Activated CD4-positive, alpha-beta T cell treated with anti-CD3 and anti-CD28 coated beads for 24 hours (primary cell): Measurements from ENCODE around the gene PHLDB3.
"Not testable (repeated sequence)": the region's sequence is repeated elsewhere in the genome, so short reads cannot be mapped to it uniquely, and the experiment has no call there.

Experiments
- DNase-seq, 2 donors: peaks; one replicate each; pipeline ENCODE4 v3.0.0-alpha.2; 2020; ENCODE audit warnings: low read depth in 2 of 2

PHLDB3 gene

GRCh38 chr19:43527860-43528622 lies 23.5 kb upstream of the PHLDB3 start:
- DNase-seq: no peak

DNA sequence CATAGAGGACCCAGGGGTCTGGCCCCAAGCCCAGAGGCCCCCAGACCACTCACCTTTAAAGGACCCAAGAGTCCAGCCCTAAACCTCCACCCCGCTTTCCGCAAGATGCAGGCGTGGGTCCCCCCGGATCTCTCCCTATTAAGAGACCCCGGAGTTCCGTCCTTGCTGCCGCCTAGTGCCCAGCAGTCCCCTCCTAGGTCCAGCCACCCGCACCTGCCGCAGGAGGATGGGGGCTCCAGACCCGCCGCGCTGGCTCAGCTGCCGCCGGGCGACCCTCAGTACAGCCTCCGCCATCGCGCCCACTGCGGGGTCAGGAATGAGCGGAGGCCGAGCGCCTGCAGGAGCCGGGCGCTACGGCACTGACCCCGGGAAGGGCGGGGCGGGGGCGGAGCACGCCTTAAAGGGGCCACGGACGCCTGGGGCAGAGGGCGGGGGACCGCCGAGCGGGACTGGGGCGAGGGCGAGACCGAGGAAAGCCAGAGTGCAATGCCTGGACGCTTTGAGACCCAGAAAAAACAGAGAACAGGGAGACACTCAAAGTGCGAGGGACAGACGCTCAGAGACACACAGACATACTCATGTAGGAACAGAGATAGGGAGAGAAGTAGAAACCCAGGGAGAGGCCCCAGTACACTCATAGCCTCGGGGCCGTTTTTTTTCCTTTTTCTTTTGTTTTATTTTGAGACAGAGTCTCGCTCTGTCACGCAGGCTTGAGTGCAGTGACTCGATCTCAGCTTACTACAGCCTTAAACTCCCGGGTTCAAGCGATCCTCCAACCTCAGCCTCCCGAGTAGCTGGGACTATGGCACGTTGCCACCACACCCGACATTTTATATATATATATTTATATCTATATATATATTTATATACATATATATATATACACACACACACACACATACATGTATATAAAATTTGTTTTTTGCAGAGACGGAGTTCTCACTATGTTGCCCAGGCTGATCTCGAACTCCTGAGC lies 22.6 kb upstream of the PHLDB3 start, which contains the start of gene ETHE1:
Gene ETHE1 (minus strand): TSS at position 318 of the 976 bp plus-strand sequence. CDS start 24 bp downstream, at position 294.
- DNase-seq: peak; percentile 54 to 74

DNA sequence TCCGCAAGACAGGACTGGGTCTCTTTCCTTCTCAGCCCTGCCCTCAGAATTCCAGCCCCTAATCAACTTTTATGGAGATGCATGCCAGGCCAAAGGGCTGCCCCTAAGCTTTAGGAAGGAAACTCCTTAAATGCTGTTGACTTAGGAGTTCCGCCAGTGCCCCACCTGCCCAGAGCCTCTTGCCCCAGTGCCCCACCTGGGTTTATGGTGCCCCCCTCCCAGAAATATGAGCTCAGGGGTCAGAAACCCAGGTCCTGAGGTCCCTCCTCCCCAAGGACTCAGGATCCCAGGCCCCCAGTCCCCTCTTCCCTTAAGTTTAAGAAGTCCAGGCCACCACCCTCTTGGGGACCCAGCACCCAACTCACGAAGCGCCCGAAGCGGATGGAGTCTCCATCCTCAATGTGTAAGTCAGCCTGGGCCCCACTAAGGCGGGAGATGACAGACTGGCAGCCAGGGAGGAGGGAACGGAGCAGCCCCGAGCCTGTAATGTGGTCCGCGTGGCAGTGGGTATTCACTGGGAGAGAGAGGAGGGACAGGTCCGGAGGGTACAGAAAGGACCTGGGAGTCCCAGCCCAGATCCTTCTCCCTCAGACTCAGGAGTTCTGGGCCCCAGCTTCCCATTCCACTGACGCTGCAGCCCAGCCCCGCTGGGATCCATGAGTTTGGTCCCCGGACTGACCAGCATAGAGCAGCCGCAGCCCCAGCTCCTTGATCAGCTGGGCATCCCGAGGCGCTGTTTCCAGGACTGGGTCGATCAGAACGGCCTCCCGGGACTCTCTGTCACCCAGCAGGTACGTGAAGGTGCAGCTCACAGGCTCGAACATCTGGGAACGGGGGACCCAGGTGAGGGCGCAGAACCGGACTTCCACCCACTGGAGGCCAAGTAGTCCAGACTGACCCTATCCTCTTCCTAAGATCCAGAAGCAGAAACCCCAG lies 21.6 kb upstream of the PHLDB3 start:
- no peak for DNase-seq

- DNase-seq: no peak
These were observed 20.6 kb upstream of the PHLDB3 start for GRCh38 chr19:43524922-43525835.

- not testable (repeated sequence) for DNase-seq
These were observed 19.1 kb upstream of the PHLDB3 start for GRCh38 chr19:43523696-43524095.

DNA sequence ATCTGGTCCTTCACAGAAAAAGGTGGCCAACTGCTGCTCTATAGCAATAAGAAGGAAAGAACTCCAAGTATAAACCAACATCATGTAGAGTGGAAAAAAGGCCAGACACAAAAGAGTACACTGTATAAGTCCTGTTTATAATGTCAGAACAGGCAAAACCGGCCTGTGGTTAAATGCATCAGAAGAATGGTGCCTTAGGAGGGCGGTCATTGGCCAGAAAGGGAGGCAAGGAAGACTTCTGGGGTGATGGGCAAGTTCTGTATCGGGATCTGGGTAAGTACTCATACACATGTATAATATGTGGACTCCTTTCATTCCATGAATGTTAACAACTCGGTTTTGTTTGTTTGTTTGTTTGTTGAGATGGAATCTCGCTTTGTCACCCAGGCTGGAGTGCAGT lies 18.4 kb upstream of the PHLDB3 start:
- no peak for DNase-seq

GRCh38 chr19:43519436-43520088 lies 15.0 kb upstream of the PHLDB3 start:
- DNase-seq: peak; percentile 77 to 78

- DNase-seq: no peak
These were observed 13.5 kb upstream of the PHLDB3 start for GRCh38 chr19:43518051-43518450.

DNA sequence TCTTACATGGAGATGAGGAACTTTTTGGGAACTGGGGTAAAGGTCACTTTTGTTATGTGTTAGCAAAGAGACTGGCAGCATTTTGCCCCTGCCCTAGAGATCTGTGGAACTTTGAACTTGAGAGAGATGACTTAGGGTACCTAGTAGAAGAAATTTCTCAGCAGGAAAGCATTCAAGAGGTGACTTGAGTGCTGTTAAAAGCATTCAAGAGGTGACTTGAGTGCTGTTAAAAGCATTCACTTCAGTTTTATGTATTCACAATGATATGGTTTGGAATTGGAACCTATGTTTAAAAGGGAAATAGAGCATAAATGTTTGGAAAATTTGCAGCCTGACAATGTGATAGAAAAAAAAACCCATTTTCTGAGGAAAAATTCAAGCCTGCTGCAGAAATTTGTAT lies 7.9 kb upstream of the PHLDB3 start:
- DNase-seq: not testable (repeated sequence)

DNA sequence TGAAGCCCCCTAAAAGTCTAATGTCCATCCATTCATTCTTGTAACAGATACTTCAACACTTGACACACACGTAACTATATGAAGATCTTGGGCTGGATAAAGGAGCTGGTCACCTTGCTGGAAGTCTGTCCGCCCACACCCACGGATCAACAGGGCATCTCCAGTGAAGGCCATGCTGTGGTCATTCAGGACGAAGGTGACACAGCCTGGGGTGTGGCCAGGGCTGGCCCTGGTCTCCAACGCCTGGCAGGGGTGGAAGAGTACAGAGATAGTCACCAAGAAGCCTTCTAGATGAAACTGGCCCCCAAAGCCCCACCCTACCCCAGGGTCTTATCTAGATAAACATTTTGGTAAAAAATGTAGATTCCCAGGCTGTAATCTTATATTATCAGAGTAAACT lies 6.8 kb upstream of the PHLDB3 start:
- no peak for DNase-seq

- DNase-seq: no peak
These were observed 6.2 kb upstream of the PHLDB3 start for GRCh38 chr19:43510713-43511112.

DNA sequence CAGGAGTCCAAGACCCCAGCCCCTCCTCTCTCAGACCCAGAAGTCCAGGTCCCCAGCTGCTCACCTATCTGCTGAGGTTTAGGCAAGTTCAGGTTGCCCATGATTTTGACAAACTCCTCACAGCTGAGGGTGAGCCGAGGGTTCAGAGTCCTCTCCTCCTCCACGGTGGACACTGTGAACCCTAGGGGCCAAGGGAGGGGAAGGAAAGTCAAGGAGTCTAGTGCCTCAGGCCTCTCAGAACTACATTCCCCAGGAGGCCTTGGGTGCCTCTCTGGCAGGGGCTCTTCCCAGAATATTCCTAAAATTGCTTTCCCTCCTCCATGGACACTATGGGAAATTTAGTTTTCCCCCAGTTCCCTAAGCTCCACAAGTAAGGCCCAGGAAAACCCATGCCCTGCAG lies 3.3 kb upstream of the PHLDB3 start:
- no peak for DNase-seq

GRCh38 chr19:43506629-43507028 lies 2.1 kb upstream of the PHLDB3 start:
- DNase-seq: no peak

DNA sequence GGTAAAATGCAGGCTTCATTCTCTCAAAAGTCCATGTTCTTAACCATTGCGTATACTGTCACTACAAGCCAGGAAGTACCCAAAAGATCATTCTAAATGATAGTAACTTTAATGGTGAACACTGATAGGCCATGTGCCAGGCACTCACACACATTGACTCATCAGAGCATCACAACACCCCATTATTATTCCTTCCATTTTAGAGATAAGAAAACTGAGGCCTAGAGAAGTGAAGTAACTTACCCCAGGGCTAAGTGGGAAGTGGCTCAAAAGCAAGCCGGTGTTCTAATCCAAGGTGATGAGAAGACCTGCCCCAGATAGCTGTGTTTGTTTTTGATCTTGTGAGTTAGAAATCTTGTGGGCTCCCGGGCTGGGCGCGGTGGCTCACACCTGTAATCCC lies 1.4 kb upstream of the PHLDB3 start:
- DNase-seq: no peak

- no peak for DNase-seq
These were observed 575 bp upstream of the PHLDB3 start for GRCh38 chr19:43505186-43505456.

DNA sequence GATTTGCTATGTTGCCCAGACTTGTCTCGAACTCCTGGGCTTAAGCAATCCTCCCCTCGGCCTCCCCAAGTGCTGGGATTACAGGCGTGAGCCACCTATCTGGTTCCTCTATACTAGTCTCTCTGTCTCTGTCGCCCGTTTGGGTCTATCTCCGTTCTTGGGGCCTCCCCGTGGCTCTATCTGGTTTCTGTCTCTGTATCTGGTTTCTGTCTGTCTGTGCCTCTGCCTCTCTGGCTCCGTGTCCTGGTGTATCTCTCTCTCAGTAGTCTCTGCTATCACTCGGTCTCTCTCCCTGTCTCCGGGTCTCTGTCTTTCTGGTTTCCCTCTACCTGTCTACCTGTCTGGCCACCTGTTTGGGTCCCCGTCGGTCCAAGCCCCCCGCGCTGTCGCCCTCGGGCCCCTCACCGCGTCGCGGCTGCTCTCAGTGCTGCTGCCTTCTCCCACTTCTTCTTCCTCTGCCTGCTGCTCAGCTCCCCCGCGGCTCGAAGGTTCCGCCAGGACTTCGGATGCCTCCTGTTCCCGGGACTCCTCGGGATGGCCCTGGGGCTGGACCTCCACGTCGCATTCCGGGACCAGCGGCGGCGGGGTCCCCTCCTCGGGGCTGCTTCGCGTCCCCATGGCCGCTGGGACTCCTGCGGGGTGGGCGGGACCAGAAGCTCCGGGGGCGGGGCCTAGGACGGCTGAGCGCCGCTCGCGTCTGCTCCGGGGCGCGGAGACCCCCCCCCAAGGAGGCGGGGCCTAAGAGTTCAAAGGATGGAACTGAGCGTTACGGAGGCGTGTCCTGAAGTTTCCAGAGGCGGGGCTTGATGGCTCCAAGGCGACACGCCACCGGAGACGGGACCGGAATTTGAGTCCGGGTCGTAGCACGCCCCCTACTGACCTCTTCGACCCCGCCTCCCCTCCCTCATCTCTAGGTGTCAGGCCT lies 783 bp downstream of the PHLDB3 start:
- DNase-seq: peak; percentile 100

GRCh38 chr19:43502419-43502976 lies 2.0 kb downstream of the PHLDB3 start:
- DNase-seq: no peak

- no peak for DNase-seq
These were observed 2.7 kb downstream of the PHLDB3 start for GRCh38 chr19:43501661-43502418.
